Body of pancreas (tissue), 4 donors: ENCODE results near the gene NXPH1. TPM values are rescaled to one million over a fixed set of nuclear protein-coding genes. Genes with fewer than 3 reads are reported as not detected.
"Not testable (repeated sequence)": the region's sequence is repeated elsewhere in the genome, so short reads cannot be mapped to it uniquely, and the experiment has no call there.

Experiments
- ATAC-seq: fragments of 150-250 bp; one replicate; pipeline ENCODE4 v1.9.1; 2016
- DNase-seq, 4 donors: peaks; one replicate each; pipeline ENCODE4 v3.0.0-alpha.2; 2019
- H3K27ac ChIP-seq, 4 donors: fragments of 200-600 bp; sonication (generic); 1 replicate in 3 of 4; 2 replicates in 1 of 4; pipeline versions ENCODE4 v1.5.1 to v1.6.1; 2016 to 2019; ENCODE audit warnings: mild to moderate bottlenecking in 1 of 4, mixed read lengths in 1 of 4, moderate library complexity in 1 of 4
- H3K27me3 ChIP-seq, 2 donors: fragments of 200-600 bp; sonication (generic); one replicate each; pipeline ENCODE4 v1.6.0; 2016; ENCODE audit warnings: mild to moderate bottlenecking in 1 of 2
- H3K36me3 ChIP-seq, 2 donors: fragments of 200-600 bp; sonication (generic); replicated peaks in 1 of 2; 2 replicates each; pipeline ENCODE4 v1.5.1; 2016; ENCODE audit warnings: low read depth in 2 of 2; ENCODE audit not compliant: insufficient read depth in 1 of 2
- H3K4me1 ChIP-seq: fragments of 200-600 bp; sonication (generic); one replicate; pipeline ENCODE4 v1.6.0; 2016
- H3K4me3 ChIP-seq, 2 donors: fragments of 200-600 bp; sonication (generic); 1 replicate in 1 of 2; 2 replicates in 1 of 2; pipeline ENCODE4 v1.5.1; 2016 to 2019
- H3K9me3 ChIP-seq, 3 donors: fragments of 200-600 bp; sonication (generic); 1 replicate in 2 of 3; 2 replicates in 1 of 3; pipeline ENCODE4 v1.5.1; 2016
- CTCF ChIP-seq, 7 experiments: fragments of 450-650 bp in 4 of 7; fragments of 200-600 bp in 3 of 7; sonication (generic) in 3 of 7; IDR thresholded peaks; one replicate each; pipeline ENCODE4 v1.5.1; 2016 to 2019; ENCODE audit warnings: antibody characterized with exemption in 7 of 7
- POLR2A ChIP-seq, 3 donors: fragments of 450-650 bp; IDR thresholded peaks; one replicate each; pipeline ENCODE4 v1.6.1; 2016; ENCODE audit warnings: antibody characterized with exemption in 3 of 3, mild to moderate bottlenecking in 2 of 3
- WGBS, 2 donors: methylation state at CpG; one replicate each; pipeline ENCODE4 v1.1.5; 2017; 5-methylcytosine and 5-hydroxymethylcytosine counted together
- intact Hi-C: fragments of 100-400 bp; cut with DNase I; formaldehyde crosslinking; loops from one replicate; pipeline ENCODE4 v1.15.1; 2023
- total RNA-seq, 2 donors: library from RNA; depleted of rRNA; stranded (reverse); fragments of >200 nt; gene quantifications; one replicate each; pipeline ENCODE4 v1.1.0, GENCODE V29; 2016

Gene NXPH1
- total RNA-seq, 2 donors from 2014 or later: not detected

GRCh38 chr7:8724080-8724718, 290.8 kb downstream of the NXPH1 start:
- 20 to 21% methylated on average over 4 of the region's 4 CpGs for WGBS, 2 donors
- peak; percentile 46 to 75 (median 52) for DNase-seq

GRCh38 chr7:8731756-8732155, 298.3 kb downstream of the NXPH1 start:
- DNase-seq, H3K9me3 ChIP-seq, ATAC-seq, H3K36me3 ChIP-seq, intact Hi-C loops, H3K27me3 ChIP-seq, H3K4me3 ChIP-seq, H3K27ac ChIP-seq, H3K4me1 ChIP-seq: not testable (repeated sequence)
- 84 to 96% methylated on average over 10 to 12 of the region's 14 CpGs for whole genome bisulfite sequencing, 2 donors

More at GRCh38 chr7:8724080-8724718, 290.8 kb downstream of the NXPH1 start:
- Histone ChIP-seq H3K36me3 (no peaks in the 10 kb centered on the region), H3K4me1 (no peaks in the 10 kb centered on the region), H3K27ac (no peak overlapping the region), H3K9me3 (no peaks in the 10 kb centered on the region), H3K4me3 (no peak overlapping the region), H3K27me3 (no peaks in the 10 kb centered on the region)
- ATAC-seq: no peak
- intact Hi-C loops: loop anchor here (10.0 kb wide), 1 partner anchor 279 kb away; no protein-coding TSS in a partner anchor
- TF ChIP-seq CTCF (IDR thresholded peaks at IDR 0.05) (peak; percentile 37 to 65 (median 52)), POLR2A (IDR thresholded peaks at IDR 0.05) (no peak)

DNA sequence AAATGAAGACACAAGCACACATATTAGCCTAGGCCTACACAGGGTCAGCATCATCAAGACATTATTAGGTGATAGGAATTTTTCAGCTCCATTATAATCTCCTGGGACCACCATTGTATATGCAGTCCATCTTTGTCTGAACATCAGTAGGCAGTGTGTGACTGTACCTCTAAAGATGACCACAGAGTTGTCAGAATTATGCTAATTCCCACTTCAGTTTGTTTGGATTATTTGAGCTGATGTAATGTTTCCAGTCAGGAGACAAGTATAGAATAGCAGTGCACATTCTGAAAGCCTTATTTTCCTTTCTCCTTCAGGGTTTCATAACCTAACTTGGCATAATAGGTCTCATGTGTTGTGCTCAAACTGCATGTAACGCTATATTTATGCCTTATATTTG, 306.4 kb downstream of the NXPH1 start:
- WGBS, 2 donors: 48% methylated on average over 1 of the region's 1 CpG

DNA sequence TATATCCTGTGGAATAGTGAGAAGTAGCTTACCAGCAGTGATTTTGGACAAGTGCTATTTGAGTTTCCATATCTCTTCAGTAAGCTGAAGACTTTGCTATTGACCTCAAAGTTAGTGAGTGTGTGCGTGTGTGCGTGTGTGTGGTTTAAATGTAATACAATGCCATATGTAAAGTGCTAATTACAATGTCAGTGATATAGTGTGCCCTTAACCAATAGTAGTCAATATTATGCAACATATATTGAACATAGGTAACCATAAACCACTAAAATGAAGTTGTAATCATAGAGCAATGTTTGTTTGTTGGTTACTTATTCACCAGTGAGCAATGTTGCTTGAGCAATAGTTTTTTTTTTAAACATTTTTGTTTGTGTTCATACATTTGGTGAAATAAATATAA, 309.4 kb downstream of the NXPH1 start:
- H3K4me1 ChIP-seq: no peaks in the 10 kb centered on the region
- H3K27me3 ChIP-seq: no peaks in the 10 kb centered on the region
- no peaks in the 10 kb centered on the region for H3K36me3 ChIP-seq
- DNase-seq (no peak), ATAC-seq (no peak)
- intact Hi-C loops: no loop called here
- no peak overlapping the region for H3K4me3 ChIP-seq
- no peaks in the 10 kb centered on the region for H3K9me3 ChIP-seq
- H3K27ac ChIP-seq: no peak overlapping the region
- TF ChIP-seq CTCF (IDR thresholded peaks at IDR 0.05) (no peak), POLR2A (IDR thresholded peaks at IDR 0.05) (no peak)
- WGBS, 2 donors: 51 to 56% methylated on average over 2 of the region's 2 CpGs

More for the DNA sequence above, 306.4 kb downstream of the NXPH1 start:
- Histone ChIP-seq H3K36me3 (no peaks in the 10 kb centered on the region), H3K4me1 (no peaks in the 10 kb centered on the region), H3K4me3 (no peak overlapping the region), H3K27me3 (no peaks in the 10 kb centered on the region), H3K27ac (no peak overlapping the region), H3K9me3 (no peaks in the 10 kb centered on the region)
- no peak for ATAC-seq
- no peak for TF ChIP-seq POLR2A (IDR thresholded peaks at IDR 0.05)
- no peak for TF ChIP-seq CTCF (IDR thresholded peaks at IDR 0.05)
- intact Hi-C loops: no loop called here
- DNase-seq: no peak

DNA sequence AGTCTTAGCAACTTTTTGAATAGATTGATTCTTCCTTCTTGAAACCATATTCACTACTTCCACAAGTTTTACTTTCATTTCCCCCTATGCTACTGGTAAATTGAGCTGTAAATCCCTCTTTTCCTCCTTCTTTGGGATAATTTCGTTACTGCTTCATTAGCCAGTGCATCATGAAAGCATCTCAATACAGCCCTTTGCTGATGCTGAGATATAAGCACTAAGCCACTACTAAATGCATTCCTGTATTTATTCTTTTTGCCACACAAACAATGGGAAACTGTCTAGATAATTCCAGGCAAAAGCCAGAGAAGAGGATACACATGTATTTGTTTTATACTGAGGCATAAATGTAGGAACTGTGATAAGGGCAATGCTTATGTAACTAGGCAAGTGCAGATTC, 313.9 kb downstream of the NXPH1 start:
- TF ChIP-seq POLR2A (IDR thresholded peaks at IDR 0.05): no peak
- TF ChIP-seq CTCF (IDR thresholded peaks at IDR 0.05): no peak
- no peaks in the 10 kb centered on the region for H3K36me3 ChIP-seq
- H3K4me3 ChIP-seq: no peak overlapping the region
- no peak for ATAC-seq
- intact Hi-C loops: no loop called here
- WGBS, 2 donors: 8 to 20% methylated on average over 1 of the region's 1 CpG
- no peaks in the 10 kb centered on the region for H3K27me3 ChIP-seq
- H3K4me1 ChIP-seq: no peaks in the 10 kb centered on the region
- no peak overlapping the region for H3K27ac ChIP-seq
- H3K9me3 ChIP-seq: no peaks in the 10 kb centered on the region
- no peak for DNase-seq
